ENCODE results near the gene USP9Y.

- no peak for TF ChIP-seq CTCF (IDR thresholded peaks at IDR 0.05; ENCODE audit: poor library complexity, severe bottlenecking)
- TF ChIP-seq REST (IDR thresholded peaks at IDR 0.05; ENCODE audit: borderline replicate concordance) = no peak
- no peak for TF ChIP-seq EP300 (conservative IDR thresholded peaks at IDR 0.05; ENCODE audit: poor library complexity, severe bottlenecking)
- TF ChIP-seq SMC3 (conservative IDR thresholded peaks at IDR 0.05; ENCODE audit: poor library complexity) = no peak
- no peak for TF ChIP-seq RAD21 (conservative IDR thresholded peaks at IDR 0.05)
- no peak for TF ChIP-seq MXI1 (conservative IDR thresholded peaks at IDR 0.05; ENCODE audit: poor library complexity, severe bottlenecking)
- no peak for TF ChIP-seq POLR2AphosphoS5 (IDR thresholded peaks at IDR 0.05)
- TF ChIP-seq EZH2 (IDR thresholded peaks at IDR 0.05; ENCODE audit: borderline replicate concordance, insufficient read depth, low read length, poor library complexity, severe bottlenecking) = no peak
- no peak for TF ChIP-seq TAF1 (IDR thresholded peaks at IDR 0.05; ENCODE audit: low read depth)
Observed at GRCh38 chrY:12661745-12662681, 39.0 kb upstream of the USP9Y start.
